VCaP (cell line): ENCODE measurements around the gene CAMTA1.

Experiments
- H3K27ac ChIP-seq: fragments of 450-650 bp; 2 replicates; pipeline ENCODE4 v1.5.1; 2017
- CTCF ChIP-seq: fragments of 450-650 bp; conservative IDR thresholded peaks from 2 replicates; pipeline ENCODE4 v1.5.1; 2017; ENCODE audit warnings: mild to moderate bottlenecking, moderate library complexity

The CAMTA1 gene

GRCh38 chr1:7657287-7658016, 872.2 kb downstream of the CAMTA1 start:
- H3K27ac ChIP-seq = no peak overlapping the region
- TF ChIP-seq CTCF = no peak

- no peak overlapping the region for H3K27ac ChIP-seq
- no peak for TF ChIP-seq CTCF
These were observed 872.8 kb downstream of the CAMTA1 start for GRCh38 chr1:7658099-7658498.

DNA sequence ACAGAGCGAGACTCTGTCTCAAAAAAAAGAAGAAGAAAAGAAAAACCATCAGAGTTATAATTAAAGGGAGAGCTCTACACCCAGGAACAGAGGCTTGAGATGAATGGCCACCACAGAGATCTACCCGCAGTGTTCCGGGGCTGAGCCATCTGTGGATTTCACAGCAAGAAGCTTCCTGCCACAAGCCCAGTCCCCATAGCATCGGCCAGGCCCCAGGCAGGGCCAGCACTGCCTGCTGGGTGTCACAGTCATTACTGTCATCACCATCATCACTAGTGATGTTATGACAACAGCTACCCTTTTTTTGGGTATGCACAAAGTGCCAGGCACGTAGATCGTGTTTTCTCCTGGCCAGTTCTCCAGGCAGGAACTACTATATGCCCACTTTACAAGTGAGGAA, 874.3 kb downstream of the CAMTA1 start:
- no peak for TF ChIP-seq CTCF
- no peak overlapping the region for H3K27ac ChIP-seq

DNA sequence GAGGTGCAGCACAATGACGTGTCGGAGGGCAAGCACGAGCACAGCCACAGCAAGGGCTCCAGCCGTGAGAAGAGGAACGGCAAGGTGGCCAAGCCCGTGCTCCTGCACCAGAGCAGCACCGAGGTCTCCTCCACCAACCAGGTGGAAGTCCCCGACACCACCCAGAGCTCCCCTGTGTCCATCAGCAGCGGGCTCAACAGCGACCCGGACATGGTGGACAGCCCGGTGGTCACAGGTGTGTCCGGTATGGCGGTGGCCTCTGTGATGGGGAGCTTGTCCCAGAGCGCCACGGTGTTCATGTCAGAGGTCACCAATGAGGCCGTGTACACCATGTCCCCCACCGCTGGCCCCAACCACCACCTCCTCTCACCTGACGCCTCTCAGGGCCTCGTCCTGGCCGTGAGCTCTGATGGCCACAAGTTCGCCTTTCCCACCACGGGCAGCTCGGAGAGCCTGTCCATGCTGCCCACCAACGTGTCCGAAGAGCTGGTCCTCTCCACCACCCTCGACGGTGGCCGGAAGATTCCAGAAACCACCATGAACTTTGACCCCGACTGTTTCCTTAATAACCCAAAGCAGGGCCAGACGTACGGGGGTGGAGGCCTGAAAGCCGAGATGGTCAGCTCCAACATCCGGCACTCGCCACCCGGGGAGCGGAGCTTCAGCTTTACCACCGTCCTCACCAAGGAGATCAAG, 878.3 kb downstream of the CAMTA1 start:
- TF ChIP-seq CTCF = no peak

DNA sequence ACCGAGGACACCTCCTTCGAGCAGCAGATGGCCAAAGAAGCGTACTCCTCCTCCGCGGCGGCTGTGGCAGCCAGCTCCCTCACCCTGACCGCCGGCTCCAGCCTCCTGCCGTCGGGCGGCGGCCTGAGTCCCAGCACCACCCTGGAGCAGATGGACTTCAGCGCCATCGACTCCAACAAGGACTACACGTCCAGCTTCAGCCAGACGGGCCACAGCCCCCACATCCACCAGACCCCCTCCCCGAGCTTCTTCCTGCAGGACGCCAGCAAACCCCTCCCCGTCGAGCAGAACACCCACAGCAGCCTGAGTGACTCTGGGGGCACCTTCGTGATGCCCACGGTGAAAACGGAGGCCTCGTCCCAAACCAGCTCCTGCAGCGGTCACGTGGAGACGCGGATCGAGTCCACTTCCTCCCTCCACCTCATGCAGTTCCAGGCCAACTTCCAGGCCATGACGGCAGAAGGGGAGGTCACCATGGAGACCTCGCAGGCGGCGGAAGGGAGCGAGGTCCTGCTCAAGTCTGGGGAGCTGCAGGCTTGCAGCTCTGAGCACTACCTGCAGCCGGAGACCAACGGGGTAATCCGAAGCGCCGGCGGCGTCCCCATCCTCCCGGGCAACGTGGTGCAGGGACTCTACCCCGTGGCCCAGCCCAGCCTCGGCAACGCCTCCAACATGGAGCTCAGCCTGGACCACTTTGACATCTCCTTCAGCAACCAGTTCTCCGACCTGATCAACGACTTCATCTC, 879.1 kb downstream of the CAMTA1 start:
- no peak for TF ChIP-seq CTCF

More for the DNA sequence above, 878.3 kb downstream of the CAMTA1 start:
- no peak overlapping the region for H3K27ac ChIP-seq

DNA sequence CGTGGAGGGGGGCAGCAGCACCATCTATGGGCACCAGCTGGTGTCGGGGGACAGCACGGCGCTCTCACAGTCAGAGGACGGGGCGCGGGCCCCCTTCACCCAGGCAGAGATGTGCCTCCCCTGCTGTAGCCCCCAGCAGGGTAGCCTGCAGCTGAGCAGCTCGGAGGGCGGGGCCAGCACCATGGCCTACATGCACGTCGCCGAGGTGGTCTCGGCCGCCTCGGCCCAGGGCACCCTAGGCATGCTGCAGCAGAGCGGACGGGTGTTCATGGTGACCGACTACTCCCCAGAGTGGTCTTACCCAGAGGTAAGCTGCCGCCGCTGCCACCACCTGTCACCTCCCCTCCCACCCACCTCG, 879.6 kb downstream of the CAMTA1 start:
- H3K27ac ChIP-seq = no peak overlapping the region
- TF ChIP-seq CTCF = no peak

More for the DNA sequence above, 879.1 kb downstream of the CAMTA1 start:
- H3K27ac ChIP-seq = no peak overlapping the region

DNA sequence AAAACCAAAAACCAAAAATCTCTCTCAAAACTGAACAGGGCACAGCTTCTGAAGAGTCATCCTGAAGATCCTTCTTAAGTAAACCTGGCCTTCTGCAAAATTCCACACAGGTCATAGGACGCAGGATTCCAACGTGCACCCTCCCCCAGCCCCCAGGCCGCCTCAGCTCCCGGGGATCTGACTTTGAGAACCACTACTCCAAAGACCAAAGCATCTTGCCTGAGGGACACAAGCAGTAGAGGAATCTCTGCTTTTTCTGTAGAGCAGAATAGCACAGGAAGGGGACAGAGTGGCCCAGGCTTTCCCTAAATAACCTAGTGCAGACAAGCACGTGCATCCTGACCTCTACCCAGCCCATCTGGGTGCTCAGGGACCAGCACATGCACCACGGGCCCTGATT, 881.0 kb downstream of the CAMTA1 start:
- no peak overlapping the region for H3K27ac ChIP-seq
- no peak for TF ChIP-seq CTCF
